GM19455 (cell line): Measurements from ENCODE around the gene LAMTOR5.
"Not testable (repeated sequence)": the region's sequence is repeated elsewhere in the genome, so short reads cannot be mapped to it uniquely, and the experiment has no call there.

ENCODE experiments used
- ATAC-seq: cut with Tn5 transposase; IDR thresholded peaks from one replicate; pipeline ENCODE4 v1.9.1; 2021; ENCODE audit not compliant: unreplicated experiment

The LAMTOR5 gene

GRCh38 chr1:110428946-110429345 lies 21.5 kb upstream of the LAMTOR5 start:
- no peak for ATAC-seq

GRCh38 chr1:110426854-110427253 lies 19.4 kb upstream of the LAMTOR5 start:
- no peak for ATAC-seq

- no peak for ATAC-seq
Observed at GRCh38 chr1:110425612-110426152, 18.2 kb upstream of the LAMTOR5 start.

GRCh38 chr1:110424699-110425611 lies 17.5 kb upstream of the LAMTOR5 start:
- ATAC-seq, result no peak

- no peak for ATAC-seq
Observed at GRCh38 chr1:110420874-110421793, 13.6 kb upstream of the LAMTOR5 start.

GRCh38 chr1:110420023-110420662 lies 12.6 kb upstream of the LAMTOR5 start:
- ATAC-seq, result no peak

GRCh38 chr1:110418729-110419128 lies 11.2 kb upstream of the LAMTOR5 start:
- no peak for ATAC-seq

- not testable (repeated sequence) for ATAC-seq
Observed at GRCh38 chr1:110413045-110413444, 5.6 kb upstream of the LAMTOR5 start.

- ATAC-seq, result no peak
Observed at GRCh38 chr1:110412576-110412975, 5.1 kb upstream of the LAMTOR5 start.

GRCh38 chr1:110411173-110411735 lies 3.8 kb upstream of the LAMTOR5 start:
- no peak for ATAC-seq

GRCh38 chr1:110409316-110409715 lies 1.8 kb upstream of the LAMTOR5 start:
- ATAC-seq, result no peak

GRCh38 chr1:110408488-110408887 lies 994 bp upstream of the LAMTOR5 start:
- ATAC-seq, result no peak

- ATAC-seq, result not testable (repeated sequence)
Observed at GRCh38 chr1:110406407-110406806, 1.1 kb downstream of the LAMTOR5 start.

GRCh38 chr1:110404401-110404800 lies 3.1 kb downstream of the LAMTOR5 start:
- no peak for ATAC-seq

- ATAC-seq, result no peak
Observed at GRCh38 chr1:110403805-110404204, 3.7 kb downstream of the LAMTOR5 start.

- not testable (repeated sequence) for ATAC-seq
Observed at GRCh38 chr1:110396259-110396958, 11.1 kb downstream of the LAMTOR5 start.

- no peak for ATAC-seq
Observed at GRCh38 chr1:110394493-110394820, 13.0 kb downstream of the LAMTOR5 start.

- ATAC-seq, result no peak
Observed at GRCh38 chr1:110393691-110394492, 13.6 kb downstream of the LAMTOR5 start.

- ATAC-seq, result no peak
Observed at GRCh38 chr1:110393286-110393685, 14.2 kb downstream of the LAMTOR5 start.
